ENCODE results near the gene LIPT1.

DNA sequence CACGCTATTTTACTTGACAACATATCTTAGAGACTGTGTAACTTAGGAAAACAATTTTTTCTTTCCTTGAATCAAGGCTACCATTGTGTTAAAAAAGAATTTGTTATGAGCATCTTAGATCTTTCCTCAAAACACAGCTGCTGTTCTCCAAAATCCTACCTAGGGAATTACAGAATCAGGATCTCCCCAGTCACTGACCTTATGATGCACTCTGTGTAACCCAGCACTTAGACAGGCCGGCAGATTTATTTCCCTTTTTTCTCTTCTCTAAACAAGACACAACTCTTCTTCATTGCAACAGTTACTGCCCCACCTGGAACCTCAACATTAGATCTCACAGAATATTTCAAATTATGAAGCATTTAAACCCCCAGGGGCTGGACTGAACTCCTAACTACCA, 26.8 kb upstream of the LIPT1 start:
- TF ChIP-seq POLR2A (IDR thresholded peaks at IDR 0.05; ENCODE audit: low read depth, low read length) (no peak), POLR2AphosphoS5 (IDR thresholded peaks at IDR 0.05; ENCODE audit: low read depth, low read length) (no peak), TAF1 (IDR thresholded peaks at IDR 0.05; ENCODE audit: borderline replicate concordance, low read depth, low read length) (no peak)
